NCI-H1436 treated with DMSO at 0.1 percent for 48 hours (cell line): ENCODE data around the gene MARCHF2.

Source experiments
- DNase-seq: peaks from one replicate; lab custom pipeline; 2025; lab: John Stamatoyannopoulos, UW

The MARCHF2 gene

DNA sequence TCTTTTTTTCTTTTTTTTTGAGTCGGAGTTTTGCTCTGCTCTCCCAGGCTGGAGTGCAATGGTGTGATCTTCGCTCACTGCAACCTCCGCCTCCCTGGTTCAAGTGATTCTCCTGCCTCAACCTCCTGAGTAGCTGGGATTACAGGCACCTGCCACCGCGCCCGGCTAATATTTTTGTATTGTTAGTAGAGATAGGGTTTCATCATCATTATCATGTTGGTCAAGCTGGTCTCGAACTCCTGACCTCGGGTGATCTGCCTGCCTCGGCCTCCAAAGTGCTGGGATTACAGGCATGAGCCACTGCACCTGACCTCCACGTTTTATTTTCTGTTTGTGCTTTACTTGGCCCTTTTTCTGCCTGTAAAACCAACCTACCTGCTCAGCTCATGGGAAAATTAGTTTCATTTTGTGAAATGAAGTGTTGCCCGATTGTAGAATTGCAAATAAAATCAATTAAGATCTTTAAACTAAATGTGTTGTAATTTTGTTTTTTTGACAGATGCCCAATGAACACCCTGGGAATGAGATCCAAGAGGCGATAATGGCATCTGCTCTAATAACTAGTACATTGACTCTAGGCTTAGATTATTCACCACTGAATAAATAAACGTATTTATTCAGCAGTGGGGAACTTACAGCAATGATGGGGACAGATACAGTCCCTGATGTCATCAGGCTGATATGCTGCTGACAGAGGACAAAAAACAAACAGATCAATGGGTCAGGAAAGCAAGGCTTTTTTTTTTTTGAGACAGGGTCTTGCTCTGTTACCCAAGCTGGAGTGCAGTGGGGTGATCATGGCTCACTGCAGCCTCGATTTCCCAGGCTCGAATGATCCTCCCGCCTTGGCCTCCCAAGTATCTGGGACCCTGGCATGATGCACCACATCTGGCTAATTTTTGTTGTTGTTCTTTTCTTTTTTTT is 25.2 kb upstream of the MARCHF2 start:
- no peak for DNase-seq

DNA sequence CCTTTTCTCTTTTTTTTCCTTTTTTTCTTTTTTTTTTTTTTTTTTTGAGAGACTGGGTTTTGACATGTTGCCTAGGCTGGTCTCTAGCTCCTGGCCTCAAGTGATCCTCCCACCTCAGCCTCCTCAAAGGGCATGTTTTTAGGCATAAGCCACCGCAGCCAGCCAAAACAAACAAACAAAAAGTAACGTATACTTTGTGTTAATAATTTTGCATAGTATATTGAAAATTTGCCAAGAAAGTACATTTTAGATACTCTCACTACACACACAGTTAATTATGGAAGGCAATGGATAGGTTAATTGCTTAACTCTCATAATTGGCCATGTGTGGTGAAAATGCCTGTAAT is 24.5 kb upstream of the MARCHF2 start:
- DNase-seq: no peak

DNA sequence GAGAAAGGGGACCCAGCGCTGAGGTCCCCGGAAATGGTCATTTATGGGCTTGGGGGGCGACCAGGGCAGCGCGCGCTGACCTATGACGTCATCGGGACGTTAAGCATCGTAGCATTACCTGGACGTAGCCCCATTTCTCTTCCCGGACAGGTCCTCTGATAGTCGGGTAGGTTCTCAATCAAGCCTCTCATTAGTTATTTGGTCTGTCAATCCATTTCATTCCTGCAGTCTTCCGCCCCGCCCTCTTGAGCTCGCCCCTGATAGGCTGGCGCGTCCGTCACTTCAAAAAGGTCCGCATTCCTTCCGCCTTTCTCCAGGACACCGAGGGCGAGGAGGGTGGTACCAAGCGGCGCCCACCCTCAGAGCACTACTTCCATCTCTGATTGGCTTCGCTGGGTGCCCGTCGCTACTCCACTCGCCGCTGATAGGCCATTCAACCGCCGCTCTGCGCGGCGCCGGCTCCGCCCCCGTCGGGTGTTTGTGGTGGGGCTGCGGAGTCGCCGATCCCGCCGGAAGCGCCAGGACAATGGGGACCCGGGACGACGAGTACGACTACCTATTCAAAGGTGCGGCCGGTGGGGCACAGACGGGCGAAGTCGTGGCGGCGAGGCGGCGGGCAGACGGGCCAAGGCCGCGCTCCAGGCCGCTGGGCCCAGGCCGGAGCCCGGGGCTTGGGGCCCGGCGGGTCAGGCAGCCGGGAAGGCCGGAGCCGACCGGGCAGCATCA is 23.1 kb upstream of the MARCHF2 start, which contains the start of gene RAB11B:
TSS of gene RAB11B (plus strand) at position 470 of the 726 bp plus-strand sequence. CDS start at position 527, 57 bp downstream.
- peak; percentile 100 for DNase-seq

DNA sequence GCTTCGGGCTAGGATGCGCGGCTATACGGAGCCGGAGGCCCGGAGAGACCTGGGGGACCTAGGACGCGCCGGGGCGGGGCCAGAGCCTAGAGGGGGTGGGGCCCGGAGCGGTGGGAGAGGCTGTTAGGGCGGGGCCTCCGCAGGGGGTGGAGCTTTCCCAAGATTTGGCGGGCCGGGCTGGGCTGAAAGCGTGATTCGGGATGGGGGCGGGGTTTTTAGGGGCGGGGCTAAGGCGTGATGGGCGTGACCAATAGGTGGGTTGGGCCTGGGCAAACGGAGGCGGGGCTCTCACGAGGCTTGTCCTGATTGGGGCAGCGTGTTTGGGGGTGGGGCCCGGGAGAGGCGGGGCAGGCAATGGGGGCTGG is 22.5 kb upstream of the MARCHF2 start:
- peak; percentile 46 for DNase-seq

DNA sequence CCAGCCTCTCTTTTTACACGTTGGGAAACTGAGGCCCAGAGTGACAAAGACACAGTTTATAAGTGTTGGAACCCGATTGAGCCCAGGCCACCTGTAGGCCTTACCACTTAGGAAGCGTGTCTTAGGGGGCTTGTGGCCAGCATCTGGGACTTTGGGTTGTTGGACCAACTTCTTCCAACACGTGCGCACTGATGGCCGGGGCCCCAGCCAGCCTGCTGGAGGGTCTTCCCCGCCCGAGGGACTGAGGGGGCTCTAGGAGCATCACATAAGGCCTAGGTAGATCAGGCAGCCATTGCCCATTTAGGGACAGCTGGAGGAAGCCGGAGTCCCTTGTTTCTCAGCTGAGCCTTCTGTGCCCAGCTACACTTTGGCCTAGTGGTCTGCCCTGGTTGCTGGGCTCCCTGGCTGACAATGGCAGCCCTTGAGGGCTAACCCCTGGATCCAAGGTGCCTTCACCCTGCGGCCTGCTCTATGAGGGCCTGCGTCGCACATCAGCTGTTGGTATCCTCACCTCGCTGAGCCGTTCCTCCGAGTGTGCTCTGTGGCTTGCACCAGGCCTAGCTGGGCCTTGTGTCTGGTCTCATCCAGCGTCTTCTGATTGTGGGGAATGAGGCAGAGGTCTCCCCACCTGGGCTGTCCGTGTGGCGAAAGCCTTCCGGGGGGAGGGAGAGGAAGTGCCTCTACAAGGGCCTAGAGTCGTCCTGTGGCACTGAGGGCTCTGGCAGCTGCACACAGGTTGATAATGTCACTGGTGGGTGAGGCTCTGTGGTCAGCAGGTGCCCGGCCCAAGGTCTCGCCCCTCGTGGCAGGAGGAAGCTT is 21.7 kb upstream of the MARCHF2 start:
- no peak for DNase-seq

DNA sequence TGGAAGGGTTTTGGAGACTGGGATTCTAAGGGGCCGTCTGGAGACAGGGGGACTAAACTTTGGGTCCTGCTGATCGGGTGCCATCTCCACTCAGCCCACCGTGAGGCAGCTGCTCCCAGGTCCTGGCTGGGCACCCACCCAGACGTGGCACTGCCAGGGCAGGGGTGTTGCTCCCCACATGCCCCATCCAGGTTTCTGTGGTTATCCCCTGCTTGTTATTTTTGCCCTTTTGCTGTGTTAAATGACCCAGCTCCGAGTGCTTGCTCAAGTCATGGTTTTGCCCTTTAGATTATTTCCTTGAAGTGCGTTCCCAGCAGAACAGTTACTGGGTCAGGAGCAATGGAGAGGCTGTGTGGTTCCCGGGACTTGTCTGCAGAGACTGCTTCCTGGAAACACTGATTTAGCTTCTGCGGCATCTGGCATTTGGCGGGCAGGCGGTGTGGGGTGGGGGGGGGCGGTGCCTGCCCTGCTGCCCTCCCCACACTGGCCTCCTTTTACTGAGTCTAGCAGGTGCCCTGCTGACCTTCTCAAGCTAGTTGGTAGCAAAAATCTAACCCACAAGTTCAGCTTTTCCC is 21.0 kb upstream of the MARCHF2 start:
- DNase-seq: no peak

DNA sequence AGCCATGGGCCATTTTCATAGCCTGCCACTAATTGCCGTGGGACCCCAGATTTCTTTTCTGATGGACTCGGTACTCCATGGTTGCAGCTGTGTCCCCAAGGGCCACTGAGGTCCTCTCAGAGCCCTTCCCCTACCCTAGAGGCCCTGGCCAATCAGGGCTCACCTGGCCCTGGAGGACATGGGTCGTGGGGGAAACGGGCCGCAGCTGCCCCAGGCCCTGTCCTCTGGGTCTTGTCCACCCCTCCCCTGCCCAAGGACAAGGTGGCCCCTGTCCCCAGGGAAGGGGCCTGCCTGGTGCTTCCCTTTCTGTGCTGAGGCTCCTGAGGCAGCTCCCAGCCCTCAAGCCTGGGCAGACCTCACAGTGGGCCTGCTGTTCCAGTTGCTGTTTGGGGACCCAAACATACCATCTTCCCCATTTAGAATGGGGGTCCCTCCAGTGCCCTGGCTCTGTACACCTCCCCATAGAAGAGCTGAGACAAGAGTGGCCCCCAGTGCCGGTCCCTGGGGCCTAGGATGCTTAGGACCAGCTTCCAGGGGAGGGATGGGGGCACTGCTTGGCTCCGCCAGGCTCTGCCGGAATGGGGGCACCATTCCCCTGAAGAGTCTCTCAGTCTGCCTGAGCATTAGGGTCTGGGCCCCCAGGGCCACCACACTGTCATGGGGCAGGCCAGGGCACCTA is 19.8 kb upstream of the MARCHF2 start:
- DNase-seq: no peak

DNA sequence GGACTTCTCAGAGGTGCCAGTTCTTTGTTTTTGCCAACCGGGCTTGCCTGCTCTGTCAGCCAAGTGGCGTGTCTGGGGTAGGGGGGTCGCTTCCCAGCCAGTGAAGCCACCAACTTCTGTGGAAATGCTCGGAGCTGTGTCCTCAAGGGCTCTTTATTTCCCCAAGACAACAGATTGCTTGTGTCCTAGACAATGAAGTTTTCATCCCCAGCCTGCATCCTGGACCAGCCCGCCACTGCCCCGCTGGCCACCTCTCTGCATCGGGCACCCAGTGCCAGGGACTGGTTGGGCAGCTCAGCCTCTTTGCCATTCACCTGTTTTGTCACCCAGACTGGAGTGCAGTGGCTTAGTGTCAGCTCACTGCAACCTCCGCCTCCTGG is 19.2 kb upstream of the MARCHF2 start:
- DNase-seq: no peak

DNA sequence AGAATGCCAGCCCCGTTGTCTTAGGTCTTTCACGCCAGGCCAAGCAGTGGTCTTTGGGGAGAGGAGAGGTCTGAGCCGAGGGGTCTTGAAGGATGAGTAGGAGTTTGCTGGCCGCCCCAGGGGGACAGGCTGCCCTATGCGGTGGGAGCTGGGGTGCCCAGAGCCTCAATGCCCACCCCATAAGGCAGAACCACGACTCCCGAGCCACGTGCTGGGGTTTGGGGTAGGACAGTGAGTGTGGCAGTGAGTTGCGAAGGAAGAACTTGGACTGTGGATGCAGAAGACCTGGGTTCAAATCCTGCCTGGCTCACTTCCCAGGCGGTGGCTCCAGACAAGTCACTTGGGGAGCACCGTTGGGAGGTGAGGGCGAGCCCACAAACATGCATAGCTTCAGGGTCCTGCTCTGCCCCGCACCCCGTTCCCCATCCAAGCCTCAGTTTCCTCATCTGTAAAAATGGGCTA is 17.5 kb upstream of the MARCHF2 start:
- no peak for DNase-seq

DNA sequence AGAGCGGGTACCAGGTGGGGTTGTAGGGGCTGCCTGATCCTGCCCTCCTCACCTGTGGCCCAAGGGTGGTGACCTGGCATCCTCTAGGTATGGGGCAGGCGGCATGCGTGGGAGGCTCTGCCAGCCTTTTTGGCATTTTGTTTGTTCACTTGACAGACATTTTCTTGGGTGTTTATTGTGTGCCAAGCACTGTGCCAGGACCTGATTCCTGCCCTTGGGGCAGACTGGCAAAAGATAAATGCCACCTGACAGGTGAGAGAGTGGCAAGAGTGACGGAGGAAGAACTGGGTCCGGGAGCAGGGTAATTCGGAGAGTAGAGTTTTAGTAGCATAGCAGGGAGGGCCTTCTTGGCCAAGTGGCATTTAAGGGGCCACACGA is 16.9 kb upstream of the MARCHF2 start:
- DNase-seq: no peak

DNA sequence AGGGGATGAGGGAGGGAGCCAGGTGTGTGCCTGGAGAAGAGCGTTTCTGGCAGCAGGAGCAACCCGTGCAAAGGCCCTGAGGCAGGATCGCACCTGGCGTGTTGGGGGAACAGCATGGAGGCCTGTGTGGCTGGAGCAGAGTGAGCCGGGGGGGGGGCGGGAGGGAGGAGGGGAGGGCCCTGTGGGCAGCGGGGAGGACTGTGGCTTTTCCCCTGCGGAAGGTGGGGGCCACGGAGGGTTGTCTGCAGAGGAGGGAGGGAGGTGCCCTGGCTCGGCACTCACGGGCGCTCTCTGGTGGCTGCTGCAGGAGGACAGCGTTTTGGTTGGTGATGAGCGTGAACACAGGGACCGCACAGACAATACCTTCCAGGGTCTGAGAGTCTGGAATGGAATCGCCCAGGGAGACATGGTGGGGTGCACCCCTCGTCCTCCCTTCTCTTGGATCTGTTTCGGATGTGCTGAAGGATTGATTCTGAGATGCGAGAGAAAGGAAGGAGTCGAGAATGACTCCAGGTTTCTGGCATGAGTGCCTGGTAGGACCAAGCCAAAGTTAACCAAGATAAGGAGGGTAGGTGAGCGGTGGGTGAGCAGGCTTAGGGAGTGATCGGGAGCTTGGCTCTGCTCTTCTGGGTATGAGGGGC is 16.4 kb upstream of the MARCHF2 start:
- no peak for DNase-seq

DNA sequence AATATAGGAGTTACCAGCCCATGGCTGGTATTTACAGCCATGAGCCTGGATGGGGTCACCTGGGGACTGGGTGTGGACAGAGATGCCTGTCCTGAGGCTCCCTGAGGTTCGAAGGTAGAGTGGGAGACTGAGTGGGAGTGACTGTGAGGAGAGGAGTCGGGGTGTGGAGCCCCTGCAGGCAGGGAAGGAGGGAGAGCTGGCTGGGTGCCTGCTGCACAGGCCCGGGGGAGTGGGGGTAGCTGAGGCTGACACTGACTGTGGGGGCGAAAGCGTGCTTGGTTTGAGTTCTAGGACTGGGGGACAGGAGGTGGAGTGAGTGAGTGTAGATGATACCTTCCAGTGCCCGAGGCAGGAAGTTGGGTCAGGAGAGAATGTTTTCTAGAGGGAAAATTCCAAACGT is 15.8 kb upstream of the MARCHF2 start:
- no peak for DNase-seq

DNA sequence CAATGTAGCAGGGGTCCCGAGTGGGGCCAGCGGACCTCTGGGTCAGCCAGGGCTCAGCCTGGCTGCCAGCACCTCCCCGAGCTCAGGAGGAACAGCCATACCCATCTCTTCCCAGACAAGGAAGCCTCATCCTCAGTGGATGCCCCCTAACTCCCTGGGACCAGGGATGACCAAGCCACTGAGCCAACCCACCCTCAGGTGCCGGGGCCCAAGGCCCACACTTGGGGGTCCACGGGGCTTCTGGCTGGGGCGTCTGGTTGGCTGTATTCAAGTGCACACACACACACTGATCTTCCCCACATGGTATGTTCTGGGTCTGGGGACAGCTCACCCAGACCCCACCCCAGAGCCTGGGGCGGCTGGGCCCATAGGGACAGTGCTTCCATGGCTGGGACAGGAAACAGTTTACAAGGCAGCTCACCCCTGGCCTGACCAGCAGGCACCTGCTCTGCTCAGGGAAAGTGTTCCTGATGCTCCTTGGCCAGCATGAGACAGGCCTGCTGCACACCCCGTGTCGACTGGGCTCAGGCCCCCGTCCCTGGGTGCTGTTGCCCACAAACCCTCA is 15.3 kb upstream of the MARCHF2 start:
- no peak for DNase-seq

DNA sequence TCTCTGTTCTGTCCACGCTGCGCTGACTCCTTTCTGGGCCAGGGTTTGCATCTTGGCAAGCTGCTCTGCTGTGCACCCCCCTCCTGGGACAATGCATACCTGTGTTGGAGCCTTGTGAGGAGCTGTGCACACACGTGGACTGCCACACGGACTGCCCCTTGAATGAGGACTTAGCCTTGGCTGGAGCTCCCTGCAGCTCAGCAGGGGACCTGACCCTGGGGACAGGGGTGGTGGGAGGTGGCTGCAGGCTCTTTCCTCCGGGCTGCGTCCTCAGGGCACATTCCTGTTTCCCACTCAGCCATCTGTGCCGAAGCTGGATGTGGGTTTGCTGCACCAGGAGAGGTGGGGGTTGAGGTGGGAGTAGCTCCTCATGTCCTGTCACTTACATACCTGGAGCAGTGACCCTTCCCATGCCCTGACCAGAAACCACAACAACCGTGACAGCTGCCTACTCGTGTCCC is 14.8 kb upstream of the MARCHF2 start:
- DNase-seq: no peak

DNA sequence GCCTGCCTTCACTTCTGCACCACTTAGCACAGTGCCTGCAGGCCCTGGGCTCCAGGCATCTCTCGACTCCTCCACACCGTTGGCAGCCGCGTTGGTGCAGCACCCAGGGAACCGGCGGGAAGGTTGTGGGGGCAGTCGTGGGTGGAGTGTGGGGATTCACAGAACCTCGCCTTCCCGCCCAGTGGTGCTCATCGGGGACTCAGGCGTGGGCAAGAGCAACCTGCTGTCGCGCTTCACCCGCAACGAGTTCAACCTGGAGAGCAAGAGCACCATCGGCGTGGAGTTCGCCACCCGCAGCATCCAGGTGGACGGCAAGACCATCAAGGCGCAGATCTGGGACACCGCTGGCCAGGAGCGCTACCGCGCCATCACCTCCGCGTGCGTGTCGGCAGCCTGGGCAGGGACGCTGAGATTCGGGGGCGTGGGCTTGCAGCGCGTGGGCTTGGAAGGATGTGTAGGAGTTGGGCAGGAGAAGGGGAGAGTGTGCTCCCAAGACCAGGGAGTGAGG is 13.4 kb upstream of the MARCHF2 start:
- no peak for DNase-seq

DNA sequence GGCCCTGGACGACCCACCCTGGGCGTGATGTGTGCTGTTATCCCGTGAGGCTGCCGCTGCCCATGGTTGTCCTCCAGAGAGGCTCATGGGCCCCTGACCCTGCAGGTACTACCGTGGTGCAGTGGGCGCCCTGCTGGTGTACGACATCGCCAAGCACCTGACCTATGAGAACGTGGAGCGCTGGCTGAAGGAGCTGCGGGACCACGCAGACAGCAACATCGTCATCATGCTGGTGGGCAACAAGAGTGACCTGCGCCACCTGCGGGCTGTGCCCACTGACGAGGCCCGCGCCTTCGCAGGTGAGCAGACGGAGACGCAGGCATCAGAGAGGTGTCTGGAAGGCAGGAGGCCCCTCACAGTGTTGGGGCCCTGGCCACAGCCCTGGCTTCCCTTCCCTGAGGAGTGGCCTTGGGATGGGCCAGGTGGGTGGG is 11.1 kb upstream of the MARCHF2 start:
- no peak for DNase-seq

DNA sequence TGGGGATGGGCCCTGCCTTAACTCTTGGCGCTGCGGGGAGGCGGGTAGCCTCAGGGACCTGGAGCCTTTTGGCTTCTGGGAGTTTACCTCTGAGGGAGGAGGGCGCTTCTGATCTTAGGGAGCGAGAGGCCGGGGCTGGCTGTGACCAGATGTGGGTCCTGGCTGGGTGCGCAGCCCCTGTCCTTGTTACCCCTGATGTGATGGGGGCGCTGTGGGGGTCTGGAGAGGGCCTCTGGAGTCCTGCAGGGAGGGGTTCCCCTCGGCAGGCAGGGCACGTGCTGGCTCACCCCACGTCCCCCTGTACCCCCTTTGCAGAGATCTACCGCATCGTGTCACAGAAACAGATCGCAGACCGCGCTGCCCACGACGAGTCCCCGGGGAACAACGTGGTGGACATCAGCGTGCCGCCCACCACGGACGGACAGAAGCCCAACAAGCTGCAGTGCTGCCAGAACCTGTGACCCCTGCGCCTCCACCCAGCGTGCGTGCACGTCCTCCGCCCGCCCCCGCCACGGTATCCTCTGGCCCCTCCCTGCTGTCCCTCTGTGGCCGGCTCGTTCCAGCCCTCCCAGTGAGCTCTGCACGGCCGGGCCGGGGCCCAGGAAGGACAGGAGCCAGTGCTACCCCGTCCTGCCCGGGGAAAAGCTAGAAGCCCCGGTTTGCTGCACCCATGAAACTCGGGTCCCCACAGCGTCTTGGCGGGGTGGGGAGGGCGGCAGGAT is 9.8 kb upstream of the MARCHF2 start:
- no peak for DNase-seq

DNA sequence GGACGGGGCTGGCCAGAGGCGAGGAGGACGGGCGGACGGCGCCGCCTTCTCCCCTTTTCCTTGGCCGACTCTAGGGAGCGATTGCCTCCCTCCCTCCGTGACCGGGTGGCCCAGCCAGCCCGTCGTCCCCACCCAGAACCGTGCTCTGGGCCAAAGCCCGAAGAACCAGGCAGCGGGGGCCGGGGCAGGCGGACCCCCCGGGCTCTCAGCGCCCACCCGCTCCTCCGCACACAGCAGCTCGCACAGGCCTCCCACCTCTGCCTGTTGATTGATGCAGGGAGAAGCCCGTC is 9.3 kb upstream of the MARCHF2 start:
- no peak for DNase-seq

DNA sequence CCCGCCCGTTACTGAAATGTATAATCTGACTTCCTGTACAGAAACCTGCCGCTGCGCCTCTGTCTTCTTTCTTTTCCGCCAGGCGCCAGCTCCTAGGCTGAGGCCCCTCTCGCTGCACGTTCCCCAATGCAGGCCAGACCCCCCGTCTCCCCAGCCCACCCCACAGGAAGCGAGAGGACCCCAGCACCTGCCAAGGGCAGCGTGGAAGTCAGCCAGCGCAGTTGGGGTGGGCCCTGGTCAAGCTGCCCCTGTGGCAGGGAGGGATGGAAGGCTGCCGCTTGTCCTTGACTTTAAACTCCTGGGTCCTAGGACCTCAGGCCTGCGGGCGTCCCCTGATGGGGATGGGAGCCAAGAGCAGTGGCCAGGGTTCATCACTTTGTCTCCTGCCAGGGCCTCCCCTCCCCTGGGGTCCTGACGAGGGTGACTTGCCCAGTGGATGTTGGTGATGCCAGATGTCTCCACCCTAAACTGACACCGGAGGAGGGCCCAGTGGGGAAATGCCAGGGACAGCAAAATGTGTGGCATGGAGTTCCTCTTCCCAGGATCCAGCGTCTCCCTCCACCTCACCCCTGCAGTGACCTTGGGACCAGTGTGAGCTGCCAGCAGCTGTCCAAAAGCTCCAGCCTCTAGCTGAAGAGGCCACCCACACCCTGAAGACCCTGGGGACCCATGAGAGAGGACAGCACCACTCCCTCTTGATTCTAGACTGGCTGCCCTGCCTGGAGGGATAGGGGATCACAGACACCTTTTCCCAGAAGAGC is 8.5 kb upstream of the MARCHF2 start:
- DNase-seq: no peak
